Panc1 (cell line): ENCODE measurements around the gene CYTH2.
"Not testable (repeated sequence)": the region's sequence is repeated elsewhere in the genome, so short reads cannot be mapped to it uniquely, and the experiment has no call there.

Source experiments
- CTCF ChIP-seq: fragments of 450-650 bp; IDR thresholded peaks from 2 replicates; pipeline ENCODE4 v1.5.1; 2017; ENCODE audit warnings: mild to moderate bottlenecking
- TCF7L2 ChIP-seq: IDR thresholded peaks from 2 replicates; pipeline ENCODE4 v1.6.1; 2011; ENCODE audit warnings: mild to moderate bottlenecking, low read depth, low read length, inconsistent platforms

GRCh38 chr19:48486706-48487105 is 17.5 kb downstream of the CYTH2 start:
- not testable (repeated sequence) for TF ChIP-seq TCF7L2, CTCF
